OCI-LY3 (cell line): ENCODE data around the gene ATG4B.

Experiments
- H2AFZ ChIP-seq: fragments of 200-600, 300-600 bp; shearing (Covaris generic); 2 replicates; pipeline ENCODE4 v1.6.0; 2014; ENCODE audit warnings: antibody characterized with exemption, low read depth, low read length
- H3K27ac ChIP-seq: fragments of 200-600, 300-600 bp; sonication (generic); 2 replicates; pipeline ENCODE4 v1.5.1; 2014; ENCODE audit warnings: mild to moderate bottlenecking, low read length, moderate library complexity, mixed read lengths
- H3K27me3 ChIP-seq: fragments of 200-600, 300-600 bp; sonication (generic); 2 replicates; pipeline ENCODE4 v1.6.1; 2014; ENCODE audit warnings: low read depth, low read length, mixed read lengths
- H3K36me3 ChIP-seq: fragments of 200-600, 300-600 bp; sonication (generic); replicated peaks from 2 replicates; pipeline ENCODE3; 2014; ENCODE audit warnings: low read depth, low read length, mixed read lengths
- H3K4me1 ChIP-seq: fragments of 300-600, 200-600 bp; sonication (generic); 2 replicates; pipeline ENCODE4 v1.6.1; 2014; ENCODE audit warnings: low read length, mixed read lengths
- H3K4me2 ChIP-seq: fragments of 200-600, 300-600 bp; sonication (generic); 2 replicates; pipeline ENCODE4 v1.6.1; 2014; ENCODE audit warnings: low read length, mixed read lengths
- H3K4me3 ChIP-seq: fragments of 300-600, 200-600 bp; sonication (generic); 2 replicates; pipeline ENCODE4 v1.5.1; 2014; ENCODE audit warnings: antibody characterized with exemption, mild to moderate bottlenecking, low read length, moderate library complexity
- H3K79me2 ChIP-seq: fragments of 300-600, 200-600 bp; shearing (Covaris generic); 2 replicates; pipeline ENCODE4 v1.6.1; 2014; ENCODE audit warnings: mild to moderate bottlenecking, low read length, mixed read lengths
- H3K9ac ChIP-seq: fragments of 300-600, 200-600 bp; shearing (Covaris generic); 2 replicates; pipeline ENCODE4 v1.6.0; 2014; ENCODE audit warnings: mild to moderate bottlenecking, low read length, moderate library complexity
- H3K9me3 ChIP-seq: fragments of 200-600, 300-600 bp; shearing (Covaris generic); 2 replicates; pipeline ENCODE4 v1.6.1; 2014; ENCODE audit warnings: low read length, mixed read lengths; ENCODE audit not compliant: insufficient read depth
- H4K20me1 ChIP-seq: fragments of 200-600, 300-600 bp; sonication (generic); 2 replicates; pipeline ENCODE4 v1.6.1; 2016; ENCODE audit warnings: low read length, mixed read lengths; ENCODE audit not compliant: insufficient read depth
- EZH2phosphoT487 ChIP-seq: fragments of 200-600 bp; shearing (Covaris generic); IDR thresholded peaks from 2 replicates; pipeline ENCODE4 v1.6.1; 2018; ENCODE audit warnings: antibody characterized with exemption, mixed run types, low read depth
- TF ChIP-seq, protein P1 (sequence below): fragments of 200-600, 300-600 bp; sonication (generic); IDR thresholded peaks from 2 replicates; pipeline ENCODE4 v1.5.1; 2014; ENCODE audit warnings: antibody characterized with exemption, low read length, low read depth

Gene ATG4B

GRCh38 chr2:241678784-241679540 is 41.5 kb downstream of the ATG4B start:
- H4K20me1 ChIP-seq, result no peaks in the 10 kb centered on the region
- H3K36me3 ChIP-seq, result peaks cover 12% of the 10 kb centered on the region

DNA sequence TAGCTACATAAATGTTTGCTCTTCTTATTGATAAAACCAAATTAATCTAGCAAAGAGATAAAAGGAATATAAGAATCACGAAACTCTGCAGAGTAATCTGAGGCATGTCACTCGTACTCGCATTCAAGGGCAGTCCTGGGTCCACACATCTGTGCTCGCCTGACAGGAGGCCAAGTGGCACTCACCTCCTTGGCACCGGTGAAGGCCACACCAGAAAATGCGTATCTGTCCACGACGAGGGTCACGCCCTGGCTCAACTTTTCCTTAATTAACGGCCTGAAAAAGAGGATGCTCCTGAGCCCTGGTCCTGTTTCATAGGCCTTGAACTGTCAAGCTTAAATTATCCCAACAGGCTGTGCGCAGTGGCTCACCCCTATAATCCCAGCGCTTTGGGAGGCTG is 42.6 kb downstream of the ATG4B start:
- H3K36me3 ChIP-seq, result peaks cover 20% of the 10 kb centered on the region
- H3K4me2 ChIP-seq, result no peak overlapping the region
- H4K20me1 ChIP-seq, result no peaks in the 10 kb centered on the region

More at GRCh38 chr2:241678784-241679540, 41.5 kb downstream of the ATG4B start:
- Histone ChIP-seq H3K9ac (no peak overlapping the region), H3K27ac (no peak overlapping the region), H3K27me3 (no peaks in the 10 kb centered on the region), H3K4me2 (no peak overlapping the region), H3K4me3 (no peak overlapping the region), H3K79me2 (peaks cover 21% of the 10 kb centered on the region), H3K4me1 (no peaks in the 10 kb centered on the region), H3K9me3 (no peaks in the 10 kb centered on the region), H2AFZ (no peak overlapping the region)
- TF ChIP-seq, protein P1, sequence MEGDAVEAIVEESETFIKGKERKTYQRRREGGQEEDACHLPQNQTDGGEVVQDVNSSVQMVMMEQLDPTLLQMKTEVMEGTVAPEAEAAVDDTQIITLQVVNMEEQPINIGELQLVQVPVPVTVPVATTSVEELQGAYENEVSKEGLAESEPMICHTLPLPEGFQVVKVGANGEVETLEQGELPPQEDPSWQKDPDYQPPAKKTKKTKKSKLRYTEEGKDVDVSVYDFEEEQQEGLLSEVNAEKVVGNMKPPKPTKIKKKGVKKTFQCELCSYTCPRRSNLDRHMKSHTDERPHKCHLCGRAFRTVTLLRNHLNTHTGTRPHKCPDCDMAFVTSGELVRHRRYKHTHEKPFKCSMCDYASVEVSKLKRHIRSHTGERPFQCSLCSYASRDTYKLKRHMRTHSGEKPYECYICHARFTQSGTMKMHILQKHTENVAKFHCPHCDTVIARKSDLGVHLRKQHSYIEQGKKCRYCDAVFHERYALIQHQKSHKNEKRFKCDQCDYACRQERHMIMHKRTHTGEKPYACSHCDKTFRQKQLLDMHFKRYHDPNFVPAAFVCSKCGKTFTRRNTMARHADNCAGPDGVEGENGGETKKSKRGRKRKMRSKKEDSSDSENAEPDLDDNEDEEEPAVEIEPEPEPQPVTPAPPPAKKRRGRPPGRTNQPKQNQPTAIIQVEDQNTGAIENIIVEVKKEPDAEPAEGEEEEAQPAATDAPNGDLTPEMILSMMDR, result no peak
- TF ChIP-seq EZH2phosphoT487, result no peak

GRCh38 chr2:241680827-241681599 is 43.5 kb downstream of the ATG4B start:
- Histone ChIP-seq H3K9me3 (no peaks in the 10 kb centered on the region), H3K4me3 (no peak overlapping the region), H2AFZ (no peak overlapping the region), H4K20me1 (no peaks in the 10 kb centered on the region), H3K27ac (no peak overlapping the region), H3K79me2 (peaks cover 39% of the 10 kb centered on the region), H3K27me3 (no peaks in the 10 kb centered on the region), H3K9ac (no peak overlapping the region), H3K4me1 (peaks cover 6% of the 10 kb centered on the region), H3K36me3 (peaks cover 20% of the 10 kb centered on the region), H3K4me2 (no peak overlapping the region)
- TF ChIP-seq, protein P1, result no peak
- no peak for TF ChIP-seq EZH2phosphoT487

More for the DNA sequence above, 42.6 kb downstream of the ATG4B start:
- no peaks in the 10 kb centered on the region for H3K9me3 ChIP-seq
- H3K27me3 ChIP-seq, result no peaks in the 10 kb centered on the region
- H3K79me2 ChIP-seq, result peaks cover 30% of the 10 kb centered on the region
- H3K9ac ChIP-seq, result no peak overlapping the region
- H3K4me1 ChIP-seq, result no peaks in the 10 kb centered on the region
- TF ChIP-seq, protein P1, result no peak
- TF ChIP-seq EZH2phosphoT487, result no peak
- H2AFZ ChIP-seq, result no peak overlapping the region
- no peak overlapping the region for H3K27ac ChIP-seq
- H3K4me3 ChIP-seq, result no peak overlapping the region

DNA sequence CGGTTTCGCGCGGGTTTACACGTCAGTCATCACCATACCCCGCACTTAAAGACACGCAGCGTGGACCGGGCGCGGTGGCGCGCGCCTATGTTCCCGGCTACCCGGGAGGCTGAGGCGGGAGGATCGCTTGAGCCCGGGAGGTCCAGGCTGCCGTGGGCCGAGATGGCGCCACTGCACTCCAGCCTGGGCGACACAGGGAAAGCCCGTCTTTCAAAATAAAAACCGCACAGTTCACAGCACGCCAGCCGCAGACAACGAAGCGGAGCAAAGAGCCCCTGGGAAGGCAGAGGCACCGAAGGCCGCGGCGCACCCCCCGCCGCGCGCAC is 48.8 kb downstream of the ATG4B start:
- peak overlapping the region; percentile 91 for H3K9ac ChIP-seq
- no peaks in the 10 kb centered on the region for H3K27me3 ChIP-seq
- peak overlapping the region; percentile 69; the same call in 1 of the 2 replicates for H2AFZ ChIP-seq
- peak overlapping the region; percentile 85 for H3K4me2 ChIP-seq
- peak overlapping the region; percentile 59 for H3K27ac ChIP-seq
- H3K4me1 ChIP-seq, result peaks cover 14% of the 10 kb centered on the region
- peaks cover 29% of the 10 kb centered on the region for H3K36me3 ChIP-seq
- H3K79me2 ChIP-seq, result peaks cover 68% of the 10 kb centered on the region
- H3K4me3 ChIP-seq, result peak overlapping the region; percentile 96
- no peaks in the 10 kb centered on the region for H4K20me1 ChIP-seq
- no peaks in the 10 kb centered on the region for H3K9me3 ChIP-seq
- TF ChIP-seq, protein P1, result no peak
- TF ChIP-seq EZH2phosphoT487, result no peak
